ENCODE measurements around the gene CAPN10. TPM values are rescaled to one million over a fixed set of nuclear protein-coding genes. Genes with fewer than 3 reads are reported as not detected.

The CAPN10 gene
- total and polyA plus RNA-seq, 12 donors, result 4.7 to 158 (median 25.1) TPM

DNA sequence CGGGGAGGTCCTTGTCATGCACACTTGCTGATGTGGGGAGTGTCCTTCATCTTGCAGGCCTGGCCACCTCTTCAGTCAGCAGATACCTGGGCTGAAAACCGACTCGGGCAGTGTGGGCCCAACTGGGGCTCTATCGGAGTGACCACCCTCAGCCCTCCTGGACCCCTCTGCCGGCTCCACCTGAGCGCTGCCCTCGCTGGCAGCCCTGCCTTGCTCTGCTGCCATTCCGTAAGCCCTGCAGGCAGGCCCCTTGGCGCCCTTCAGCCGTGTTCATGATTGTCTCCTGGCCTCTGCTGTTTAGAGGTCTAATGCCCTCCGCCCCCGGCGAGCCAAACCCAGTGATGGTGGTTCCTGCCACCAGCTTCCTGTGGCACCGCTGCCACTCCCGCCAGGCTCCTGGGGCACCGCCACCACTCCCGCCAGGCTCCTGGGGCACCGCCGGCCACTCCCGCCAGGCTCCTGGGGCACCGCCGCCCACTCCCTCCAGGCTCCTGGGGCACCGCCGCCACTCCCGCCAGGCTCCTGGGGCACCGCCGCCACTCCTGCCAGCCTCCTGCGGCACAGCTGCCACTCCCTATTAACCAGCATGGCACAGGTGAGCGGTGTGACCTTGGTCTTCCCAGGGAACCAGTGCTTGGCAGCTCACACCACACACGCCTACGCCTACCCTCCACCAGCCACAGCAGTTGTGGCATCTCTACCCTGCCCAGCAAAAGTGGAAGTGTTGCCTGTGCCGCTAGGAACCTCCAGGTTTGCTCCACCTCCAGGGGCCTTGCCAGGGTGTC, 15.9 kb downstream of the CAPN10 start:
- peaks cover 0 to 18% of the 10 kb centered on the region in 2 donors for H3K36me3 ChIP-seq (replicated peaks in 1 of 2)
- intact Hi-C loops (cut with DNase I), result no loop called here
- H3K27me3 ChIP-seq, result no peaks in the 10 kb centered on the region
- H3K4me1 ChIP-seq (replicated peaks in 1 of 2), result no peaks in the 10 kb centered on the region
- no peak overlapping the region for H3K4me3 ChIP-seq
- no peaks in the 10 kb centered on the region for H3K9me3 ChIP-seq (replicated peaks in 1 of 3)
- peak in 2 of 7 donors; percentile 4 to 12 for DNase-seq
- TF ChIP-seq, protein P1, sequence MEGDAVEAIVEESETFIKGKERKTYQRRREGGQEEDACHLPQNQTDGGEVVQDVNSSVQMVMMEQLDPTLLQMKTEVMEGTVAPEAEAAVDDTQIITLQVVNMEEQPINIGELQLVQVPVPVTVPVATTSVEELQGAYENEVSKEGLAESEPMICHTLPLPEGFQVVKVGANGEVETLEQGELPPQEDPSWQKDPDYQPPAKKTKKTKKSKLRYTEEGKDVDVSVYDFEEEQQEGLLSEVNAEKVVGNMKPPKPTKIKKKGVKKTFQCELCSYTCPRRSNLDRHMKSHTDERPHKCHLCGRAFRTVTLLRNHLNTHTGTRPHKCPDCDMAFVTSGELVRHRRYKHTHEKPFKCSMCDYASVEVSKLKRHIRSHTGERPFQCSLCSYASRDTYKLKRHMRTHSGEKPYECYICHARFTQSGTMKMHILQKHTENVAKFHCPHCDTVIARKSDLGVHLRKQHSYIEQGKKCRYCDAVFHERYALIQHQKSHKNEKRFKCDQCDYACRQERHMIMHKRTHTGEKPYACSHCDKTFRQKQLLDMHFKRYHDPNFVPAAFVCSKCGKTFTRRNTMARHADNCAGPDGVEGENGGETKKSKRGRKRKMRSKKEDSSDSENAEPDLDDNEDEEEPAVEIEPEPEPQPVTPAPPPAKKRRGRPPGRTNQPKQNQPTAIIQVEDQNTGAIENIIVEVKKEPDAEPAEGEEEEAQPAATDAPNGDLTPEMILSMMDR (IDR thresholded peaks at IDR 0.05), result no peak
- no peak for TF ChIP-seq POLR2A (IDR thresholded peaks at IDR 0.05)
- 84 to 94% (median 89%) methylated on average over 13 to 32 of the region's 32 CpGs for WGBS, 4 donors
- no peak overlapping the region for H3K27ac ChIP-seq

DNA sequence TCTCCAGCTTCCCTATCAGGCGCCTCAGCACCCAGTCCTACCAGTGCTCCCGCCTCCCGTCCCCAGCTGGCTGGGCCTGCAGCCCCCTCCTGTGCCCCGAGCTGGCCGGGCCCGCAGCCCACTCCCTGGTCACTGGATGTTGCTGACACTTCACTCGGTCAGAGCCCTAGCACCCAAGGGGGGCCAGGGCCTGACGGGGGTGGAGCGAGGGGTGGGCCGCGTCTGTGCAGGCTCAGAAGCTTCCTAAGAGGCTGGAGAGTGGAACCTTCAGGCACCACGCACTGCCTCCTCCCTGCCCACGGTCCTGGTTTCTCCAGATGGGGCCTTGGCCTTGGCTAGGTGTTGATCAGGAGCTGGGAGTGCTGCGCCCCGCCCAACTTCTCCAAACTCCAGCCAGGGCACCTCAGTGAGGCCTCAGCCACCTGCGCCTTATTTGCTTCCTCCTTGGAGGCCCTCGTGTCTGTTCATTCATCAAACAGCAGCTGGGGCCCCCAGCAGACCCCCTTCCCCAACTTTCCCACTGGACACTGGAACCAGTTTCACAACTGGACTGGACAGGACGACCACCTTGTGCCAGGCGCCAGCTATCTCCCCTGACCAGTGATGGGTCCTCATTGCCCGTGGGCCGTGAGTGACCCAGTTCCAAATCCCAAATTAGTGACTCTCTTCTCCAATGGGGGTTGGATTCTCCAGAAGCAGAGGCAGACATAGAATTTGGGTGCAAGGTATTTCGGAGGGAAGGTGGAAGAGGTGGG, 16.7 kb downstream of the CAPN10 start:
- Histone ChIP-seq H3K4me1 (replicated peaks in 1 of 2) (no peaks in the 10 kb centered on the region), H3K4me3 (no peak overlapping the region), H3K27me3 (no peaks in the 10 kb centered on the region), H3K36me3 (replicated peaks in 1 of 2) (peaks cover 0 to 11% of the 10 kb centered on the region in 2 donors), H3K27ac (no peak overlapping the region), H3K9me3 (replicated peaks in 1 of 3) (no peaks in the 10 kb centered on the region)
- peak in 1 of 7 donors; percentile 10 for DNase-seq
- 80 to 93% (median 89%) methylated on average over 9 to 22 of the region's 22 CpGs for WGBS, 4 donors
- intact Hi-C loops (cut with DNase I), result no loop called here
- TF ChIP-seq POLR2A (IDR thresholded peaks at IDR 0.05), result no peak
- TF ChIP-seq, protein P1 (IDR thresholded peaks at IDR 0.05), result no peak

DNA sequence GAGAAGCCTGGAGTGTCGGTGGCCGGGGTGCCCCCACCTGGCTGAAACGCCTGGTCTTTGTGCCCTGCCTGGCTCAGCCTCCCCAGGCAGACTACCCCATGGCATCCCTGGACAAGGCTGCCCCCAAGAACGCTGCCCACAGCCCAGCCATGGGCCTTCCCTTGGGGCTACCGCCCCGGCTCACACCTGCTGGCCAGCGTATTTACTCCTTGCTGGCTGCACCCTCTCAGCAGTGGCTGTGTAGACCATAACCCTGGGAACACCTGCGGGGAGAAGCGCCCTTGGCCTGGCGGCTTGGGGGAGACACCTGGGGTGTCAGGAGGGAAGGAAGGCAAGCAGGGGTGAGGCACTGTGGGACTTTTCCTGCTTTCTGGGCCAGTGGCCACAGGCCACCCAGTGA, 17.3 kb downstream of the CAPN10 start:
- TF ChIP-seq POLR2A (IDR thresholded peaks at IDR 0.05), result no peak
- TF ChIP-seq, protein P1 (IDR thresholded peaks at IDR 0.05), result no peak
- peak in 1 of 7 donors; percentile 4 for DNase-seq
- 87 to 95% (median 93%) methylated on average over 9 to 10 of the region's 10 CpGs for WGBS, 4 donors
- Histone ChIP-seq H3K9me3 (replicated peaks in 1 of 3) (no peaks in the 10 kb centered on the region), H3K4me1 (replicated peaks in 1 of 2) (no peaks in the 10 kb centered on the region), H3K4me3 (no peak overlapping the region), H3K27ac (no peak overlapping the region), H3K36me3 (replicated peaks in 1 of 2) (peaks cover 0 to 5% of the 10 kb centered on the region in 2 donors), H3K27me3 (no peaks in the 10 kb centered on the region)
- intact Hi-C loops (cut with DNase I), result no loop called here

DNA sequence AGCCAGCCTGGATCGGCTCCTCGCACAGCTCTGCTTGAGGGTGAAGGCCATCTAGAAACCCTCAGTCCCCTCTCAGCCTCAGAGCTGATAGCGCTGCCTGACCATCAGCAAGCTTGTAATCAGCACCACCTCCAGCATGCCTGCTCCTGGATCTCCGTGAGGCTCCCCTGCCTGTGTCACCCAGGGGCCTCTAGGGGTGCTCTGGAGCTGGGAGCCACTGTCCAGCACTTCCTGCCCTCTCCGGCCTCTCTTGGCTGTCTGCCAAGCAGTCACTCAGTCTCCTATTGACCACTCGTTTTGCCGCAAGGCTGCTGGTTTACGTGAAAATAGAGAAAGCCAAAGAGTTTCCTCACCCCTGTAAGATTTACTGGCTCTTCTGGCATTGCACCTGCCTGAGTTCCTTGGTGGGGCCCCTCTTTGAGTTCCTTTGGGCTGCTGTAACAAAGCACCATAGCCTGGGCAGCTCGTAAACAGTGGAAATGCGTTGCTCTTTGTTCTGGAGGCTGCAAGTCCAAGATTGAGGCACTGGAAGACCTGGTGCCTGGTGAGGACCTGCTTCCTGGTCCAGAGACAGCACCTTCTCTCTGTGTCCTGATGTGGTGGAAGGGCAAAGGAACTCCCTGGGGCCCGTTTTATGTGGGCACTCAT, 17.9 kb downstream of the CAPN10 start:
- Histone ChIP-seq H3K4me1 (replicated peaks in 1 of 2) (no peaks in the 10 kb centered on the region), H3K36me3 (replicated peaks in 1 of 2) (peaks cover 0 to 2% of the 10 kb centered on the region in 2 donors), H3K9me3 (replicated peaks in 1 of 3) (no peaks in the 10 kb centered on the region), H3K27me3 (no peaks in the 10 kb centered on the region), H3K4me3 (no peak overlapping the region), H3K27ac (no peak overlapping the region)
- DNase-seq, result peak; percentile 70 to 93 (median 89)
- WGBS, 4 donors, result 25 to 37% (median 31%) methylated on average over 9 to 11 of the region's 11 CpGs
- TF ChIP-seq, protein P1 (IDR thresholded peaks at IDR 0.05), result peak; percentile 54 to 73 (median 66)
- TF ChIP-seq POLR2A (IDR thresholded peaks at IDR 0.05), result no peak
- intact Hi-C loops (cut with DNase I), result no loop called here
